Measurements from ENCODE around the gene TNNI3K.

GRCh38 chr1:74485622-74486021 is 250.4 kb downstream of the TNNI3K start:
- no peak for TF ChIP-seq POLR2A (IDR thresholded peaks at IDR 0.05; ENCODE audit: low read depth, low read length)
- no peak for TF ChIP-seq POLR2AphosphoS5 (IDR thresholded peaks at IDR 0.05; ENCODE audit: low read depth, low read length)
